ENCODE results near the gene CNTNAP2. TPM values are rescaled to one million over a fixed set of nuclear protein-coding genes. Genes with fewer than 3 reads are reported as not detected.

Gene CNTNAP2
- total and polyA plus RNA-seq, 2 of the 13 experiments (the other 11 are each of a cell fraction or from before 2014, with no cell fraction given), result 0.40 to 0.42 TPM

DNA sequence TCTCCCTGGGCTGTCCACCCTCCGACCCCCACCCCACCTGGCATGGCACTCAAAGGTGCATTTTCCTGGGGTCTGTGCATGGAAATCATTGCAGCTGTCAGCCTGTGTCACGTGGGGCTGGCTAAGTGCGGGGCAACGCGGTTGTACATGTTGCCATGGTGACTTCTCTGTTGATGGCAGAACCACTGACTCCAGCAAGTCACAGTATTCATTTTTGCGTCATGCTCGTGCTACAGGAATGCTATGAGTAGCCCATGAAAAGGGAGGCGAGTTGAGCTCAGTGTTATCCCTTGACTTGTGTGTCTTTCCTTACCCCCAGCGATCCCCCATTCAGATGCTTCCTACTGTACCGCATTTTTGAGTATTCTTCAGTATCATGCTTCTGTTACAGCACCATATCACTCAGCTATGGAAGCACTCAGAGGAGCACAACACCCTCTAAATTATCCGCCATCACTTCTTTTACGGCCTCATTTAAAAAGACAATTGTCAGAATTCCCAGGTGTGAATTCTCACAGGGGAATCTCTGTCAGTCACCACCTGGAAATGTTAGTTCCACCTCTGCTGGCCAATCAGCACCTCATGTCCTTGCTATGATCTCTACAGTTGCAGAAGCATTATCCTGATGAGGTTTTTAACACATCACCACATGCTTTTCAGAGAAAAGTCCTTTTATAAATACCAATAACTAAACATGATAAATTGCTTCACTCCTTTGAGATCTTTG, 2279.6 kb downstream of the CNTNAP2 start (continued):
- no peak for TF ChIP-seq ZNF768 (CRISPR knock-in tag; IDR thresholded peaks at IDR 0.05)
- TF ChIP-seq TCF7 (IDR thresholded peaks at IDR 0.05; ENCODE audit: low read depth), result no peak

- ATAC-seq (no peak), DNase-seq (ENCODE audit: low spot score) (no peak), FAIRE-seq (no peak)
- BruUV-seq (replicated peaks), result no TSS peak
- POLR2A ChIA-PET, result no interaction called here
- H3K4me2 ChIP-seq (ENCODE audit: low read depth, low read length), result no peak overlapping the region
- H2AFZ ChIP-seq (ENCODE audit: low read length), result no peak overlapping the region
- H4K20me1 ChIP-seq (ENCODE audit: insufficient read depth, low read length), result no peaks in the 10 kb centered on the region
- H3K36me3 ChIP-seq (replicated peaks in 1 of 2; ENCODE audit: control insufficient read depth in 1 of 2, insufficient read depth in 2 of 2, low read length in 2 of 2), result no peaks in the 10 kb centered on the region
- H3K4me1 ChIP-seq (ENCODE audit: insufficient read depth, low read length), result no peaks in the 10 kb centered on the region
- in situ Hi-C loops (cut with HindIII; ENCODE audit: extremely low pct_ligation_motif_present, low pct_unique_long_range_greater_than_20kb) (no loop called here), intact Hi-C loops (cut with micrococcal nuclease; ENCODE audit: unreplicated experiment) (no loop called here)
- 88% methylated on average over 1 of the region's 1 CpG for WGBS (ENCODE audit: low lambda C conversion rate)
- no peak overlapping the region for H3K4me3 ChIP-seq (replicated peaks in 1 of 3; ENCODE audit: insufficient read depth in 1 of 3, low read depth in 2 of 3, low read length in 3 of 3)
- H3K9ac ChIP-seq (ENCODE audit: insufficient read depth, low read depth, low read length), result no peak overlapping the region
- H3K9me3 ChIP-seq (ENCODE audit: low read length), result no peaks in the 10 kb centered on the region
- H3K27me3 ChIP-seq (ENCODE audit: control insufficient read depth in 1 of 2, insufficient read depth in 2 of 2, low read length in 2 of 2), result no peaks in the 10 kb centered on the region
- no peak overlapping the region for H3K27ac ChIP-seq (ENCODE audit: extremely low read length, insufficient read depth, low read length)
- no peaks in the 10 kb centered on the region for H3K79me2 ChIP-seq (ENCODE audit: insufficient read depth, low read length)
- CTCF ChIA-PET (ENCODE audit: low intra/inter-chr PET ratio, low total read pairs), result no interaction called here
- TF ChIP-seq SMARCE1 (IDR thresholded peaks at IDR 0.05; ENCODE audit: borderline replicate concordance) (no peak), FIP1L1 (IDR thresholded peaks at IDR 0.05; ENCODE audit: borderline replicate concordance, insufficient read depth, low read depth, low read length) (no peak), HOXA7 (CRISPR knock-in tag; IDR thresholded peaks at IDR 0.05) (no peak), MZF1 (CRISPR knock-in tag; IDR thresholded peaks at IDR 0.05; ENCODE audit: borderline replicate concordance) (no peak), SCMH1 (CRISPR knock-in tag; IDR thresholded peaks at IDR 0.05; ENCODE audit: borderline replicate concordance) (no peak), BCLAF1 (IDR thresholded peaks at IDR 0.05) (no peak), TCF7L2 (IDR thresholded peaks at IDR 0.05; ENCODE audit: low read depth, low read length) (no peak), KDM3A (CRISPR knock-in tag; IDR thresholded peaks at IDR 0.05; ENCODE audit: low read depth) (no peak), ZBTB4 (CRISPR knock-in tag; IDR thresholded peaks at IDR 0.05; ENCODE audit: borderline replicate concordance) (no peak), SRSF9 (IDR thresholded peaks at IDR 0.05; ENCODE audit: borderline replicate concordance, insufficient read depth, low read depth, low read length, poor library complexity, severe bottlenecking) (no peak), ZNF674 (CRISPR knock-in tag; IDR thresholded peaks at IDR 0.05; ENCODE audit: low read depth) (no peak), PHF5A (CRISPR knock-in tag; IDR thresholded peaks at IDR 0.05; ENCODE audit: low read depth, unreplicated experiment) (no peak)
- TF ChIP-seq, protein P1, sequence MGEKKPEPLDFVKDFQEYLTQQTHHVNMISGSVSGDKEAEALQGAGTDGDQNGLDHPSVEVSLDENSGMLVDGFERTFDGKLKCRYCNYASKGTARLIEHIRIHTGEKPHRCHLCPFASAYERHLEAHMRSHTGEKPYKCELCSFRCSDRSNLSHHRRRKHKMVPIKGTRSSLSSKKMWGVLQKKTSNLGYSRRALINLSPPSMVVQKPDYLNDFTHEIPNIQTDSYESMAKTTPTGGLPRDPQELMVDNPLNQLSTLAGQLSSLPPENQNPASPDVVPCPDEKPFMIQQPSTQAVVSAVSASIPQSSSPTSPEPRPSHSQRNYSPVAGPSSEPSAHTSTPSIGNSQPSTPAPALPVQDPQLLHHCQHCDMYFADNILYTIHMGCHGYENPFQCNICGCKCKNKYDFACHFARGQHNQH (CRISPR knock-in tag; IDR thresholded peaks at IDR 0.05), result no peak
Measured at GRCh38 chr7:148397056-148397455, 2280.5 kb downstream of the CNTNAP2 start.
